ENCODE results near the gene C6orf58. TPM values are rescaled to one million over a fixed set of nuclear protein-coding genes. Genes with fewer than 3 reads are reported as not detected.

C6orf58 gene
- total RNA-seq (2022; extraction: Qiagen RNA extraction), result 0.13 to 0.24 TPM (median 0.15 TPM) in 5 replicates

DNA sequence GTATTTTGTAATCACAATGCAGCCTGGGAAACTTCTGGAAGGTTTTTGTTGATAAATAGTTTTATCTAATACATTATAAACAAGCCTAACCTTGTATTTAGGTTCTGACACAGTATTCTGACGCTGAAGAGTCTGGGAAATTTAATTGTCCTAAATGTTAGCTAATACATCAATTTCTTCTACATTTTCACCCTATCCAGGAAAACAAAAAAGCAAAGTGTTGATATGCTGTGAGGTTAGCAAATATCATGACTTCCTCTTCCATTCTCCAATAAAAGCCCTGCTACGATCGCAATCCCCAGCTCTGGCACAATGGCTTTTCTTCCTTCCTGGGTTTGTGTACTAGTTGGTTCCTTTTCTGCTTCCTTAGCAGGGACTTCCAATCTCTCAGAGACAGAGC is at the start of gene C6orf58:
C6orf58 (plus strand) TSS at position 301 of the 400 bp plus-strand sequence; CDS start at position 313, 12 bp downstream.

Other genes with a start within 250 kb of the C6orf58 start
- 36.2 to 68.5 TPM (median 36.6 TPM) in 5 replicates for gene ECHDC1, start 233.6 kb upstream of the C6orf58 start, total RNA-seq (2022; extraction: Qiagen RNA extraction)
- 5.5 to 7.6 TPM (median 6.4 TPM) in 5 replicates for gene KIAA0408, start 117.8 kb upstream of the C6orf58 start, total RNA-seq (2022; extraction: Qiagen RNA extraction)